Measurements from ENCODE around the gene ZNF10.

ZNF10 gene

GRCh38 chr12:133202493-133203343 is 72.3 kb downstream of the ZNF10 start:
- no peak for DNase-seq

- no peak for DNase-seq
Measured at GRCh38 chr12:133203344-133204263, 73.2 kb downstream of the ZNF10 start.

GRCh38 chr12:133204264-133204603 is 73.8 kb downstream of the ZNF10 start:
- DNase-seq: no peak

GRCh38 chr12:133206390-133206789 is 76.0 kb downstream of the ZNF10 start:
- DNase-seq: no peak
